H9 (cell line): ENCODE measurements around the gene HIP1. TPM values are rescaled to one million over a fixed set of nuclear protein-coding genes. Genes with fewer than 3 reads are reported as not detected.

ENCODE experiments used
- DNase-seq: peaks from one replicate; pipeline ENCODE4 v3.0.0-alpha.2; 2017
- H2AFZ ChIP-seq: one replicate; pipeline ENCODE4 v1.6.1; 2013; ENCODE audit warnings: mild to moderate bottlenecking, low read length, control low read depth, moderate library complexity
- H2AK5ac ChIP-seq: 2 replicates; pipeline ENCODE4 v1.6.1; 2013; ENCODE audit warnings: low read length, control low read depth, mixed read lengths; ENCODE audit not compliant: insufficient read length
- H2BK120ac ChIP-seq: one replicate; pipeline ENCODE4 v1.6.1; 2013; ENCODE audit warnings: low read depth, mild to moderate bottlenecking, low read length, control low read depth, inconsistent platforms; ENCODE audit not compliant: poor library complexity, severe bottlenecking
- H2BK12ac ChIP-seq: 2 replicates; pipeline ENCODE4 v1.6.1; 2013; ENCODE audit warnings: low read length, control low read depth, mixed read lengths, low read depth; ENCODE audit not compliant: insufficient read length
- H2BK15ac ChIP-seq: 2 replicates; pipeline ENCODE4 v1.6.1; 2013; ENCODE audit warnings: low read depth, low read length, control low read depth
- H2BK20ac ChIP-seq: one replicate; pipeline ENCODE4 v1.6.1; 2013; ENCODE audit warnings: low read depth, mild to moderate bottlenecking, low read length, control low read depth, inconsistent platforms; ENCODE audit not compliant: poor library complexity, severe bottlenecking
- H2BK5ac ChIP-seq: 2 replicates; pipeline ENCODE4 v1.6.1; 2013; ENCODE audit warnings: low read length, control low read depth, mixed read lengths; ENCODE audit not compliant: insufficient read length
- H3K14ac ChIP-seq: 2 replicates; pipeline ENCODE4 v1.6.1; 2013; ENCODE audit warnings: low read length, control low read depth; ENCODE audit not compliant: insufficient read depth
- H3K18ac ChIP-seq: 2 replicates; pipeline ENCODE4 v1.6.1; 2013; ENCODE audit warnings: low read depth, mild to moderate bottlenecking, mixed read lengths, low read length, control low read depth; ENCODE audit not compliant: insufficient read length
- H3K23ac ChIP-seq: 2 replicates; pipeline ENCODE4 v1.6.1; 2013; ENCODE audit warnings: low read length, control low read depth, mixed read lengths, low read depth; ENCODE audit not compliant: insufficient read length
- H3K23me2 ChIP-seq: 2 replicates; pipeline ENCODE4 v1.6.1; 2013; ENCODE audit warnings: low read depth, mild to moderate bottlenecking, mixed read lengths, low read length, control low read depth; ENCODE audit not compliant: insufficient read length, poor library complexity, severe bottlenecking
- H3K27ac ChIP-seq: 2 replicates; pipeline ENCODE4 v1.5.1; 2013; ENCODE audit warnings: low read length, control low read depth, mixed read lengths, low read depth; ENCODE audit not compliant: insufficient read length
- H3K27me3 ChIP-seq: 2 replicates; pipeline ENCODE4 v1.6.1; 2013; ENCODE audit warnings: low read length, control low read depth, inconsistent platforms; ENCODE audit not compliant: insufficient read depth
- H3K4ac ChIP-seq: 2 replicates; pipeline ENCODE4 v1.6.1; 2013; ENCODE audit warnings: low read depth, mild to moderate bottlenecking, control low read depth, inconsistent platforms, low read length, moderate library complexity
- H3K4me1 ChIP-seq: 2 replicates; pipeline ENCODE4 v1.6.1; 2013; ENCODE audit warnings: low read length, control low read depth, inconsistent platforms; ENCODE audit not compliant: insufficient read depth
- H3K4me2 ChIP-seq: 2 replicates; pipeline ENCODE4 v1.6.1; 2013; ENCODE audit warnings: low read length, control low read depth, mixed read lengths; ENCODE audit not compliant: insufficient read length, insufficient read depth
- H3K56ac ChIP-seq: 2 replicates; pipeline ENCODE4 v1.6.1; 2013; ENCODE audit warnings: low read depth, mild to moderate bottlenecking, mixed read lengths, low read length, control low read depth; ENCODE audit not compliant: insufficient read length
- H3K79me1 ChIP-seq: 2 replicates; pipeline ENCODE4 v1.6.1; 2013; ENCODE audit warnings: low read depth, mild to moderate bottlenecking, moderate library complexity, low read length, control low read depth, inconsistent platforms; ENCODE audit not compliant: insufficient read depth, poor library complexity, severe bottlenecking
- H3K79me2 ChIP-seq: 2 replicates; pipeline ENCODE4 v1.6.1; 2013; ENCODE audit warnings: low read length, control low read depth, inconsistent platforms; ENCODE audit not compliant: insufficient read depth
- H3K9ac ChIP-seq: 2 replicates; pipeline ENCODE4 v1.6.1; 2013; ENCODE audit warnings: low read length, control low read depth, mixed read lengths; ENCODE audit not compliant: insufficient read length; ENCODE audit errors: extremely low read depth
- H3K9me3 ChIP-seq: one replicate; pipeline ENCODE4 v1.6.1; 2013; ENCODE audit warnings: low read depth, low read length, inconsistent platforms; ENCODE audit not compliant: control insufficient read depth
- H3T11ph ChIP-seq: one replicate; pipeline ENCODE4 v1.6.1; 2013; ENCODE audit warnings: mild to moderate bottlenecking, low read length, control low read depth, inconsistent platforms
- H4K20me1 ChIP-seq: one replicate; pipeline ENCODE4 v1.6.1; 2013; ENCODE audit not compliant: control insufficient read depth, insufficient read length, insufficient read depth
- H4K5ac ChIP-seq: 2 replicates; pipeline ENCODE4 v1.6.1; 2013; ENCODE audit warnings: low read depth, mild to moderate bottlenecking, mixed read lengths, low read length, control low read depth; ENCODE audit not compliant: insufficient read length
- H4K8ac ChIP-seq: replicated peaks from 2 replicates; pipeline ENCODE4 v1.6.1; 2013; ENCODE audit warnings: low read length, control low read depth, mixed read lengths, low read depth; ENCODE audit not compliant: insufficient read length
- H4K91ac ChIP-seq: 2 replicates; pipeline ENCODE4 v1.6.1; 2013; ENCODE audit warnings: low read depth, mild to moderate bottlenecking, moderate library complexity, mixed read lengths, low read length, control low read depth; ENCODE audit not compliant: insufficient read length
- H3K27ac Mint-ChIP-seq, 3 experiments: 2 replicates in 2 of 3; 3 replicates in 1 of 3; pipeline ENCODE4 v1.8.0; 2020 to 2021; ENCODE audit warnings: mixed read lengths in 3 of 3, mild to moderate bottlenecking in 1 of 3, moderate library complexity in 1 of 3
- H3K27me3 Mint-ChIP-seq: 2 replicates; pipeline ENCODE4 v1.8.0; 2021; ENCODE audit warnings: low read depth, mild to moderate bottlenecking, moderate library complexity, mixed read lengths
- H3K36me3 Mint-ChIP-seq, 3 experiments: 2 replicates in 2 of 3; 3 replicates in 1 of 3; pipeline ENCODE4 v1.8.0; 2020 to 2021; ENCODE audit warnings: low read depth in 3 of 3, mixed read lengths in 3 of 3; ENCODE audit not compliant: insufficient read depth in 1 of 3
- H3K4me1 Mint-ChIP-seq, 2 experiments: 2 replicates each; pipeline ENCODE4 v1.8.0; 2020; ENCODE audit warnings: mixed read lengths in 2 of 2
- H3K4me3 Mint-ChIP-seq, 2 experiments: 2 replicates in 1 of 2; 3 replicates in 1 of 2; pipeline ENCODE4 v1.8.0; 2020 to 2021; ENCODE audit warnings: mild to moderate bottlenecking in 2 of 2, mixed read lengths in 2 of 2, moderate library complexity in 1 of 2
- H3K9me3 Mint-ChIP-seq, 2 experiments: 2 replicates in 1 of 2; 3 replicates in 1 of 2; pipeline ENCODE4 v1.8.0; 2020; ENCODE audit warnings: mild to moderate bottlenecking in 2 of 2, mixed read lengths in 2 of 2, moderate library complexity in 1 of 2
- WGBS: extraction: QIAGEN DNeasy Blood & Tissue Kit; methylation state at CpG from one replicate; pipeline ENCODE4 v1.1.7; 2013; ENCODE audit warnings: missing lambda C conversion rate, low lambda C conversion rate, mixed read lengths; ENCODE audit not compliant: insufficient read length; ENCODE audit errors: extremely low coverage; 5-methylcytosine and 5-hydroxymethylcytosine counted together
- total RNA-seq: library from RNA; stranded (reverse); gene quantifications from 2 replicates; pipeline ENCODE4 v1.2.1, GENCODE V29; 2021
- TF ChIP-seq, protein P1 (sequence below): fragments of 200-600 bp; sonication (generic); conservative IDR thresholded peaks from 3 replicates; pipeline ENCODE4 v1.8.0; 2021; ENCODE audit warnings: antibody characterized with exemption, mild to moderate bottlenecking

HIP1 gene
- total RNA-seq, 1 experiment from 2014 or later: 87.5 TPM

DNA sequence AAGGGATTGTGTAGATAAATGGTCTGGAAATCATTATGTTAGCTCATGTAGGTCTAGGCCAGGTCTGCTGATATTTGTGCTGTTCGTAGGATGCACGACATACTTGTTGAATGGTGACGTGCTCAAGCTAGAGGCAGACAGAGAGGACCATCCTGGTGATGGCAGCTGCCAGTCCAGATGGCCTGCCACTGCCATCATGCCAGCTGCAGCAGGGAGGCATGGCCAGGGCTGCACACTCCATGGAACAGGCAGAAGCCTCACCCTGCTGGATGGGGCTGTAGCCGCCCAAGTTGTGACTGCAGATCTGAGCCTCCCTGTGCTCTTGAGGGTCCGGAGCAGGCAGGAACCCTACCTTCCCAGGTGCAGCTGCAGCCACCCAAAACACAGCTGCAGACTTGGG, 166.3 kb downstream of the HIP1 start:
- Histone ChIP-seq H2BK12ac (no peak overlapping the region), H4K20me1 (no peaks in the 10 kb centered on the region), H3K27me3 (no peaks in the 10 kb centered on the region), H3K4me2 (no peak overlapping the region), H2AFZ (no peak overlapping the region), H3K27ac (no peak overlapping the region), H3K14ac (no peak overlapping the region; the same call in 1 of the 2 replicates), H4K5ac (no peak overlapping the region), H3K4ac (no peak overlapping the region), H3K9ac (no peak overlapping the region), H4K8ac (no peak overlapping the region), H2BK5ac (no peak overlapping the region), H3K79me2 (no peaks in the 10 kb centered on the region), H3K79me1 (no peaks in the 10 kb centered on the region), H3K56ac (no peak overlapping the region), H3K18ac (no peak overlapping the region), H2BK120ac (no peak overlapping the region), H3K23me2 (no peaks in the 10 kb centered on the region), H2AK5ac (no peak overlapping the region), H2BK15ac (no peak overlapping the region), H2BK20ac (no peak overlapping the region), H4K91ac (no peak overlapping the region), H3T11ph (no peak overlapping the region), H3K4me1 (no peaks in the 10 kb centered on the region), H3K23ac (no peak overlapping the region), H3K9me3 (no peaks in the 10 kb centered on the region)
- Mint-ChIP-seq H3K27ac (no peak overlapping the region), H3K36me3 (peaks cover 30 to 84% (median 57%) of the 10 kb centered on the region in 3 experiments), H3K27me3 (no peaks in the 10 kb centered on the region), H3K4me3 (no peak overlapping the region), H3K9me3 (no peaks in the 10 kb centered on the region), H3K4me1 (no peaks in the 10 kb centered on the region)
- TF ChIP-seq, protein P1, sequence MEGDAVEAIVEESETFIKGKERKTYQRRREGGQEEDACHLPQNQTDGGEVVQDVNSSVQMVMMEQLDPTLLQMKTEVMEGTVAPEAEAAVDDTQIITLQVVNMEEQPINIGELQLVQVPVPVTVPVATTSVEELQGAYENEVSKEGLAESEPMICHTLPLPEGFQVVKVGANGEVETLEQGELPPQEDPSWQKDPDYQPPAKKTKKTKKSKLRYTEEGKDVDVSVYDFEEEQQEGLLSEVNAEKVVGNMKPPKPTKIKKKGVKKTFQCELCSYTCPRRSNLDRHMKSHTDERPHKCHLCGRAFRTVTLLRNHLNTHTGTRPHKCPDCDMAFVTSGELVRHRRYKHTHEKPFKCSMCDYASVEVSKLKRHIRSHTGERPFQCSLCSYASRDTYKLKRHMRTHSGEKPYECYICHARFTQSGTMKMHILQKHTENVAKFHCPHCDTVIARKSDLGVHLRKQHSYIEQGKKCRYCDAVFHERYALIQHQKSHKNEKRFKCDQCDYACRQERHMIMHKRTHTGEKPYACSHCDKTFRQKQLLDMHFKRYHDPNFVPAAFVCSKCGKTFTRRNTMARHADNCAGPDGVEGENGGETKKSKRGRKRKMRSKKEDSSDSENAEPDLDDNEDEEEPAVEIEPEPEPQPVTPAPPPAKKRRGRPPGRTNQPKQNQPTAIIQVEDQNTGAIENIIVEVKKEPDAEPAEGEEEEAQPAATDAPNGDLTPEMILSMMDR: no peak
- no peak for DNase-seq
- no CpG with 5 or more reads among the region's 5 CpGs for WGBS
